Measurements from ENCODE around the gene BST1. TPM values are rescaled to one million over a fixed set of nuclear protein-coding genes. Genes with fewer than 3 reads are reported as not detected.

The BST1 gene
- total RNA-seq, 6 donors from 2014 or later = 4.2 to 19.5 (median 11.1) TPM

GRCh38 chr4:15674926-15675325 lies 27.9 kb upstream of the BST1 start:
- no peak overlapping the region for H3K27ac ChIP-seq
- no peaks in the 10 kb centered on the region for H3K4me1 ChIP-seq
- DNase-seq (no peak), ATAC-seq (ENCODE audit: low FRiP score in 2 of 2) (no peak)
- no peaks in the 10 kb centered on the region for H3K27me3 ChIP-seq
- H3K4me3 ChIP-seq = no peak overlapping the region
- TF ChIP-seq CTCF (IDR thresholded peaks at IDR 0.05) (no peak), POLR2A (IDR thresholded peaks at IDR 0.05) (no peak), EP300 (IDR thresholded peaks at IDR 0.05) (no peak), POLR2AphosphoS5 (IDR thresholded peaks at IDR 0.05) (no peak)
- WGBS, 2 donors = 96 to 98% methylated on average over 4 of the region's 4 CpGs
- no peaks in the 10 kb centered on the region for H3K36me3 ChIP-seq
- H3K9me3 ChIP-seq = no peaks in the 10 kb centered on the region

- Histone ChIP-seq H3K27me3 (no peaks in the 10 kb centered on the region), H3K4me3 (no peak overlapping the region), H3K4me1 (no peaks in the 10 kb centered on the region), H3K9me3 (no peaks in the 10 kb centered on the region), H3K36me3 (no peaks in the 10 kb centered on the region), H3K27ac (peak overlapping the region in 1 of 4 donors; percentile 16)
- 86 to 88% methylated on average over 3 of the region's 3 CpGs for WGBS, 2 donors
- ATAC-seq (ENCODE audit: low FRiP score in 2 of 2) (no peak), DNase-seq (no peak)
- TF ChIP-seq CTCF (IDR thresholded peaks at IDR 0.05) (no peak), POLR2A (IDR thresholded peaks at IDR 0.05) (no peak), EP300 (IDR thresholded peaks at IDR 0.05) (no peak), POLR2AphosphoS5 (IDR thresholded peaks at IDR 0.05) (no peak)
Observed at GRCh38 chr4:15675356-15675755, 27.5 kb upstream of the BST1 start.

GRCh38 chr4:15676039-15676438 lies 26.8 kb upstream of the BST1 start:
- no peaks in the 10 kb centered on the region for H3K9me3 ChIP-seq
- no peaks in the 10 kb centered on the region for H3K27me3 ChIP-seq
- no peak overlapping the region for H3K4me3 ChIP-seq
- DNase-seq = no peak
- 82 to 95% methylated on average over 1 of the region's 1 CpG for WGBS, 2 donors
- no peaks in the 10 kb centered on the region for H3K36me3 ChIP-seq
- peaks cover 0 to 1% (median 1%) of the 10 kb centered on the region in 4 donors for H3K4me1 ChIP-seq
- ATAC-seq (ENCODE audit: low FRiP score in 2 of 2) = no peak
- no peak for TF ChIP-seq POLR2A (IDR thresholded peaks at IDR 0.05)
- no peak overlapping the region for H3K27ac ChIP-seq

GRCh38 chr4:15676899-15677298 lies 26.0 kb upstream of the BST1 start:
- no peaks in the 10 kb centered on the region for H3K9me3 ChIP-seq

GRCh38 chr4:15677507-15677988 lies 25.3 kb upstream of the BST1 start:
- no peak overlapping the region for H3K27ac ChIP-seq
- H3K4me1 ChIP-seq = peaks cover 2 to 8% (median 4%) of the 10 kb centered on the region in 4 donors
- no peaks in the 10 kb centered on the region for H3K36me3 ChIP-seq
- no peaks in the 10 kb centered on the region for H3K9me3 ChIP-seq
- peak in 1 of 2 donors; percentile 58 for DNase-seq
- no peak overlapping the region for H3K4me3 ChIP-seq
- no peak for TF ChIP-seq POLR2AphosphoS5 (IDR thresholded peaks at IDR 0.05)
- no peak for TF ChIP-seq CTCF (IDR thresholded peaks at IDR 0.05)
- no peak for TF ChIP-seq POLR2A (IDR thresholded peaks at IDR 0.05)
- no peak for TF ChIP-seq EP300 (IDR thresholded peaks at IDR 0.05)
- no peaks in the 10 kb centered on the region for H3K27me3 ChIP-seq
- no peak for ATAC-seq (ENCODE audit: low FRiP score in 2 of 2)
- 61 to 79% methylated on average over 2 of the region's 2 CpGs for WGBS, 2 donors

More at GRCh38 chr4:15676899-15677298, 26.0 kb upstream of the BST1 start:
- H3K27ac ChIP-seq = no peak overlapping the region
- no peaks in the 10 kb centered on the region for H3K36me3 ChIP-seq
- no peak overlapping the region for H3K4me3 ChIP-seq
- H3K27me3 ChIP-seq = no peaks in the 10 kb centered on the region
- no peak for TF ChIP-seq POLR2AphosphoS5 (IDR thresholded peaks at IDR 0.05)
- TF ChIP-seq POLR2A (IDR thresholded peaks at IDR 0.05) = no peak
- no peak for TF ChIP-seq CTCF (IDR thresholded peaks at IDR 0.05)
- no peak for TF ChIP-seq EP300 (IDR thresholded peaks at IDR 0.05)
- DNase-seq (no peak), ATAC-seq (ENCODE audit: low FRiP score in 2 of 2) (no peak)
- WGBS, 2 donors = 93 to 94% methylated on average over 6 of the region's 6 CpGs
- peaks cover 0 to 5% (median 3%) of the 10 kb centered on the region in 4 donors for H3K4me1 ChIP-seq

Data from upper lobe of left lung (tissue), 6 donors.